Subcutaneous adipose tissue (tissue), 4 donors: ENCODE data around the gene FBXO34. TPM values are rescaled to one million over a fixed set of nuclear protein-coding genes. Genes with fewer than 3 reads are reported as not detected.

ENCODE experiments used
- total RNA-seq, 4 donors: library from RNA; depleted of rRNA; stranded (reverse); fragments of >200 nt; gene quantifications; one replicate each; pipeline ENCODE4 v1.1.0, GENCODE V29; 2016
- TF ChIP-seq, protein P1 (sequence below): fragments of 450-650 bp; IDR thresholded peaks from one replicate; pipeline ENCODE4 v1.5.1; 2016; ENCODE audit warnings: low read depth, mild to moderate bottlenecking, control low read depth, antibody characterized with exemption, moderate library complexity

FBXO34 gene
- total RNA-seq, 4 donors from 2014 or later: 18.4 to 23.5 (median 21.6) TPM

DNA sequence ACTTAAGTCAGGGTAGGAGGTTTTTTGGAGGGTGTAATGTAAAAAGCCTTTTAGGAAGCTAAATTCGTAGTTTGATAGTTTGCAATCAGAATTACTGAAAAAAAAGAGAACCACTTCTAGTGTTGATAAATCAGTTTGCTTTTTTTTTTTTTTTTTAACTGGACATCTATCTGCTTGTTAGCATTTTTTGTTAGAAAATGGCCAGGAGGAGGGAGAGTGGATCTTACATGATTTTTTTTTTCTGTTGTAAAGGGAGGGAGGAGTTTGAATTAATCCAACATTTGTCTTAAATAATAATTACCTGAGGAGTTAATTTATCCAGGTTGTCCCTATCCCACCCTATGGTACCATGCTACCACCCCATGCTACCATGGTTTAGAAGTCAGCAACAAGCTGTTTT, 1.2 kb downstream of the FBXO34 start:
- TF ChIP-seq, protein P1, sequence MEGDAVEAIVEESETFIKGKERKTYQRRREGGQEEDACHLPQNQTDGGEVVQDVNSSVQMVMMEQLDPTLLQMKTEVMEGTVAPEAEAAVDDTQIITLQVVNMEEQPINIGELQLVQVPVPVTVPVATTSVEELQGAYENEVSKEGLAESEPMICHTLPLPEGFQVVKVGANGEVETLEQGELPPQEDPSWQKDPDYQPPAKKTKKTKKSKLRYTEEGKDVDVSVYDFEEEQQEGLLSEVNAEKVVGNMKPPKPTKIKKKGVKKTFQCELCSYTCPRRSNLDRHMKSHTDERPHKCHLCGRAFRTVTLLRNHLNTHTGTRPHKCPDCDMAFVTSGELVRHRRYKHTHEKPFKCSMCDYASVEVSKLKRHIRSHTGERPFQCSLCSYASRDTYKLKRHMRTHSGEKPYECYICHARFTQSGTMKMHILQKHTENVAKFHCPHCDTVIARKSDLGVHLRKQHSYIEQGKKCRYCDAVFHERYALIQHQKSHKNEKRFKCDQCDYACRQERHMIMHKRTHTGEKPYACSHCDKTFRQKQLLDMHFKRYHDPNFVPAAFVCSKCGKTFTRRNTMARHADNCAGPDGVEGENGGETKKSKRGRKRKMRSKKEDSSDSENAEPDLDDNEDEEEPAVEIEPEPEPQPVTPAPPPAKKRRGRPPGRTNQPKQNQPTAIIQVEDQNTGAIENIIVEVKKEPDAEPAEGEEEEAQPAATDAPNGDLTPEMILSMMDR: no peak

DNA sequence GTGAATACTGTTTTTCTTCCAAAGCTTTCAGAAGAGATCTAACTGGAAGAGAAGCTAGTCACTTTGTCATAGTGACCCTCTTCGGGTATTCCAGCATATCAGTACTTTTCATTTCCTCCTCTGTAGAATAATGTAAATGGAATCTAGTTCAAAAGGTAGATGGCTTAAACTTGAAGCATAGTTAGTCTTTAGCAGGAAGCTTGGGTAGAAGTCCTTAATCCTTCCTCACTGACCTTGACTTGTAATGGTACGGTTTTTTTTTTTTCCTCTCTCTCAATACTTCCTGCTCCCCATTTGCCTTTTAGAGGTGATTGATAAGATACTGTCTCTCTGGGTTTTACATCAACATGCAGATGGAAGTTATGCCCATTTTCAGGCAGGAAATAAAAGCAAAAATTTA, 1.7 kb downstream of the FBXO34 start:
- TF ChIP-seq, protein P1: no peak

GRCh38 chr14:55274146-55274545, 2.9 kb downstream of the FBXO34 start:
- TF ChIP-seq, protein P1: no peak

DNA sequence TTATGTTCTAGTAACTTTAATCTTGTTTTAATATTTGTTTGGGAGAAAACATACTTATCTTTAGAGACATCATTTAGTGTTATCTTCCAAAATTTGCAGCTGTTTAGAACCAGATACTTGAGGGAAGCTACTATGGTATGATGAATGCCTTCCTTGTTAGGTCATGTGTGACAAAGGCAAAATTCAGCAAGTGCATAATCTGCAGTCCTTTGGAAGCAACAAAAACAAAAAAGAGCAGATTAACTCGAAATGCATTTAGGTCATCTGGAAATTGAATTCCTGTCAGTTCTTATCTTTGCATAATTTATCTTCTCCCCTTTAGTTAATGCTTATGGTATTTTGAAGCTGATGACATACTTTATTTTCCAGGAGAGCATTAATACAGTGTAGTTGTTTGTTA, 3.5 kb downstream of the FBXO34 start:
- TF ChIP-seq, protein P1: no peak

GRCh38 chr14:55276736-55277135, 5.5 kb downstream of the FBXO34 start:
- TF ChIP-seq, protein P1: no peak

DNA sequence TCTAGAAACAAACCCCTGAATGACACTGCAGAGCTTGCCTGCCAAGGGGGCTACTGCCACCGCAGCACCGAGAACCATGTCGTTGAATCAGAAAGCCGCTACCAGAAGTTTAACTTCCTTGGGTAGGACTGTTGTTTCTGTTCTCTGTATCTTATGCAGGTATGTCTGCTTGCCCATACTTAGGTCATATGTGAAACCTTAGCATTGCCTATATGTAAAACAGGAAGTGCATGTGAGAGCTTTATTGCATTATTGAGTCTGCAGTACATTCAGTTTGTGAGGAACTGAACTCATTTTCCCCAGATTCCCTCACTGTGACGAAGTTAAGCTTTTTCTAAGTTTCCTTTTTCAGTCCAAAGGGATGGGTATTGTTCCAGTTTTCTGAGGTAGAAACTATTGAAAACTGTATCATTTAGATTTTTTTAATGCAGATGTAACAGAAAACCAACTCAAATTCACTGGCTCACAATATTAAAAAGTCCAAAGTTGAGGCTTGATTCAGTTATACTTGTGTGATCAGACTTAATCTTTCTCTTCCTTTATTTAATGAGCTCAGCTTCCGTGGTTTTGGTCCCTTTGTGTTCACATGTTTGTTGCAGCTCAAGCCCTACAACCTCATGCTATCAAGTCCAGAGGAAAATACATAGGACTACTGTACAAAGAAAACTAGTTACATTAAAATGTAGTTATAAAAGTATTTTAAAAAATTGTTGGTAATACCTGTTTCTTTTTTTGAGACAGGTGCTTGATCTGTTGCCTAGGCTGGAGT, 6.9 kb downstream of the FBXO34 start:
- TF ChIP-seq, protein P1: no peak

- TF ChIP-seq, protein P1: no peak
These were observed 8.2 kb downstream of the FBXO34 start for GRCh38 chr14:55279384-55279783.
